Activated T-helper 2 cell treated with anti-CD3 and anti-CD28 coated beads, Interferon-gamma antibody, Interleukin-2, Interleukin-4, amounts not matched to agents 10 μg/mL and 5 μg/mL and 100 μg/mL, durations not matched to agents 14 hours and 24 hours and 36 hours (primary cell): ENCODE results near the gene ATP13A3. TPM values are rescaled to one million over a fixed set of nuclear protein-coding genes. Genes with fewer than 3 reads are reported as not detected.
"Not testable (repeated sequence)": the region's sequence is repeated elsewhere in the genome, so short reads cannot be mapped to it uniquely, and the experiment has no call there.

ENCODE experiments used
- DNase-seq: peaks from one replicate; pipeline ENCODE4 v3.0.0; 2021; ENCODE audit warnings: low spot score
- H3K27ac Mint-ChIP-seq: one replicate; pipeline ENCODE4 v1.8.0; 2021; ENCODE audit warnings: mixed read lengths
- H3K27me3 Mint-ChIP-seq: one replicate; pipeline ENCODE4 v1.8.0; 2021; ENCODE audit warnings: low read depth, mixed read lengths
- H3K36me3 Mint-ChIP-seq: one replicate; pipeline ENCODE4 v1.8.0; 2021; ENCODE audit warnings: low read depth, mixed read lengths
- H3K4me1 Mint-ChIP-seq: one replicate; pipeline ENCODE4 v1.8.0; 2021; ENCODE audit warnings: low read depth, mixed read lengths
- H3K4me3 Mint-ChIP-seq: one replicate; pipeline ENCODE4 v1.8.0; 2021; ENCODE audit warnings: low read depth, mild to moderate bottlenecking, moderate library complexity, mixed read lengths
- H3K9me3 Mint-ChIP-seq: one replicate; pipeline ENCODE4 v1.8.0; 2021; ENCODE audit warnings: mixed read lengths
- intact Hi-C: fragments of 100-400 bp; cut with micrococcal nuclease; formaldehyde crosslinking; loops from one replicate; pipeline ENCODE4 v1.15.1; 2023
- total RNA-seq: library from RNA; stranded (reverse); gene quantifications from 2 replicates; pipeline ENCODE4 v1.2.3, GENCODE V29; 2022

ATP13A3 gene
- total RNA-seq, 1 donor from 2014 or later, result 136 TPM

GRCh38 chr3:194496217-194496919 is 9.6 kb upstream of the ATP13A3 start:
- DNase-seq, result no peak
- Mint-ChIP-seq H3K4me1 (peaks cover 23% of the 10 kb centered on the region), H3K27me3 (no peaks in the 10 kb centered on the region), H3K27ac (no peak overlapping the region), H3K36me3 (peaks cover 8% of the 10 kb centered on the region), H3K4me3 (no peak overlapping the region), H3K9me3 (no peaks in the 10 kb centered on the region)
- intact Hi-C loops, result loop anchor here (1.0 kb wide), 1 partner anchor 9 kb away; the partner anchor contains the start of gene ATP13A3

DNA sequence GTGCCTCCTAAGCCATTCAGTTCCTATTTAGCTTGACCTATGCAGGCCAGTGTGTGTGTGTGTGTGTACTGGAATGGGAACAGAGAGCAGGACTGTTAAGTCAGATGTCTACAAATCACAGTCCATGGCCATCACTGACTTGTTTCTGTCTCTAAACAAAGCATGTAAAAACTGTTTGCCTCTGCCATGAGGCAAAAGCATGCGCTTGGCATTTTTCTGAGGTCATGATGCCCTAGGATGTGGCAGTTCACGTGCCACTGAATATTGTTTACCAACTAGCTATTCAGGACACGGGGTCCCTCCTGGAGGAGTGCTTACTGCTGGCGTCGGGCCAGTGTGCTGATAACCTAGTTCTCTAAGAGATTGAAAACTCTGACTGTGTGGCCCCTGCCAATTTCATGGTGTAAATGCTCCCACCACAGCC is 8.2 kb upstream of the ATP13A3 start:
- DNase-seq, result no peak
- Mint-ChIP-seq H3K9me3 (no peaks in the 10 kb centered on the region), H3K4me3 (no peak overlapping the region), H3K4me1 (peaks cover 28% of the 10 kb centered on the region), H3K27ac (no peak overlapping the region), H3K36me3 (peaks cover 8% of the 10 kb centered on the region), H3K27me3 (no peaks in the 10 kb centered on the region)
- intact Hi-C loops, result no loop called here

DNA sequence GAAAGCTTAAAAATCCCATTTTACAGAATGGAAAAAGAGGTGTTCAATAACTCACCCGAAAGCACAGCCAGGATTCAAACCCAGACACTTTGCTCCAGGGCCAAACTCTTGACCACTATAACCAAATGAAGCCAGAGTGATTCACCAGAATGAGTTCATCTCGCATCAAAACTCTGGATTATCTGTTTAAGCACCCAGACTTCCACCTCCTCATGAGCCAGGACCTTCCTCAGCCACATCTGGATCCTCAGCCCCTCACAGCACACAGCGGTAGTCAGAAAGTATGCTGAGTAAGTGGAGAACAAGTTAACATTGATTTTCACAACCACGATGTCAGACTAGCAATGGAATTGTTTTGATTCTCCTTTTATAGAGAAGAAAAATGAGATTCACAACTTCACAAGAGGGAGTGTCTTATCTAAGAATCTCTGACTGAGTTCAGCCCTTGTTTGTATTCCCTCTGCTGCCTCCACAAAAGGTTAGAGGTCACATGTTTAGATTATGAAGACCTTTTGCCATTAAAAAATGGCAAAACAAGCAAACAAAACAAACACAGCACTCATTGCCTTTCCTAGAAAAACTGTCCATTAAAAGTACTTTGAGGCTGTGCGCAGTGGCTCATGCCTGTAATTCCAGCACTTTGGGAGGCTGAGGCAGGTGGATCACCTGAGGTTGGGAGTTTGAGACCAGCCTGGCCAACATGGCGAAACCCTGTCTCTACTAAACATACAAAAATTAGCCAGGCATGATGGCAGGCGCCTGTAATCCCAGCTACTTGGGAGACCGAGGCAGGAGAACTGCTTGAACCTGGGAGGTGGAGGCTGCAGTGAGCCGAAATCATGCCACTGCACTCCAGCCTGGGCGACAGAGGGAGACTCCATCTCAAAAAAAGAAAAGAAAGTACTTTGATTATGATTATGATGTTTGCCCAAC is 7.5 kb upstream of the ATP13A3 start:
- H3K36me3 Mint-ChIP-seq, H3K4me3 Mint-ChIP-seq, intact Hi-C loops, DNase-seq, H3K27me3 Mint-ChIP-seq, H3K9me3 Mint-ChIP-seq: not testable (repeated sequence)
- H3K4me1 Mint-ChIP-seq, result peaks cover 35% of the 10 kb centered on the region
- peak overlapping the region; percentile 19 for H3K27ac Mint-ChIP-seq

DNA sequence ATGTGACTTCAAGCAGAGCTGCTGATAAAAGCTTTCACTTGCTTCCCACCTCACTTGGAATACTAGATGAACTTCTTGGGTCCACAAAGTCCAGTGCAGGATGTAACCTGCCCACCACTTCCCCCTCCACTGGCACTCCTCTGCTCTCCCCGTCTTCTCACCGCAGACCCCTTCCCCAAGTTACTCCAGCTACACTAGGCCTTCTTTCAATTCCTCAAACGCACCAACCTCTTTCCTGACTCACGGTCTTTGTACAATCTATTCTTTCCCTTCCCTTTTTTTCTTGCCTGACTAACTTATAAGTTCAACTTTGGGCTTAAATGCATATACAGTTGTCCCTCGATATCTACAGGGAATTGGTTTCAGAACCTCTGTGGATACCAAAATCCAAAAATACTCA is 5.2 kb upstream of the ATP13A3 start:
- H3K4me3 Mint-ChIP-seq, result no peak overlapping the region
- peak overlapping the region; percentile 4 for H3K27ac Mint-ChIP-seq
- no peaks in the 10 kb centered on the region for H3K27me3 Mint-ChIP-seq
- intact Hi-C loops, result no loop called here
- no peak for DNase-seq
- H3K36me3 Mint-ChIP-seq, result peaks cover 15% of the 10 kb centered on the region
- peaks cover 51% of the 10 kb centered on the region for H3K4me1 Mint-ChIP-seq
- H3K9me3 Mint-ChIP-seq, result no peaks in the 10 kb centered on the region

DNA sequence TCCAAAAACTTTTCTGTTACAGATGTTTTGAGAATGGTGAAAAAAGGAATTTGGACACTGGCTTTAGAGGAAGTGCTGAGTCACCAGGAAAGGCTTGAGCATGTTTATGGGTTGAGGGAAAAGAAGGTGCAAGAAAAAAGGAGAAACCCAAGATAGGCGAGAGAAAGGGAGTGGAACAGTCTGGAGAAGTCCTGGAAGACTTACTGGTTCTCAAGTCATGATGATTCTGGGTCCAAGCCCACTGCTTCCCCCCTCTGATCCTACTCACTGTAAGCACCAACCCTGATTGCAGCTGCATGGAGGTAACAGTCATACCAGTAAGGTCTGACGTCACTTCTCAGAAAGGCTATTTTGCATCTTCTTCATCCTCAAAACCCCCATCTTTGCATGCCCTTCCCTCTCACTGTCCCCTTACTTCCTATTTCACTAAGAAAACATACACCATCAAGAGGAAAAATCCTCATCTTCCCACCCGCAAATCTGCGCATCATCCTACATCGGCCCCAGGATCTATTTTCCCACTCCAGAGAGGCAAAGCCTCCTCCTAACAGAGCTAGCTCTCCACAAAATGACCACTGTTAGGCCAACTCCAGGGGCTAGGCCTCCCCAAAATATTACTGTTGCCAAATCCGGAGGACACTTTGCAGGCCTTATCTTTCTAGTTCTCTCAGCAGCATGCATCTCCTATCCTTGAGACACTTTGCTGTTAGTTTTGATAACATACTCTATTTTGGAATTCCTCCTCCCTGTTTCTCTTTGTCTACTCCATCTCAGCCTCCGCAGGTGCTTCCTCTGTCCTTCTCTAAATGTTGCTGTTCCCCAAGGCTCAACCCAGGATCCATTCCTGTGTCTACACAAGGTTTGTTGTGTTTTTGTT is 3.2 kb upstream of the ATP13A3 start:
- H3K4me1 Mint-ChIP-seq, result peaks cover 50% of the 10 kb centered on the region
- H3K36me3 Mint-ChIP-seq, result peaks cover 26% of the 10 kb centered on the region
- H3K27me3 Mint-ChIP-seq, result no peaks in the 10 kb centered on the region
- intact Hi-C loops, result loop anchor here (5.0 kb wide), 2 partner anchors 182 to 1052 kb away; partner anchors contain the start of genes LSG1 and PPP1R2
- H3K4me3 Mint-ChIP-seq, result no peak overlapping the region
- no peak for DNase-seq
- H3K9me3 Mint-ChIP-seq, result no peaks in the 10 kb centered on the region
- H3K27ac Mint-ChIP-seq, result peak overlapping the region; percentile 19

DNA sequence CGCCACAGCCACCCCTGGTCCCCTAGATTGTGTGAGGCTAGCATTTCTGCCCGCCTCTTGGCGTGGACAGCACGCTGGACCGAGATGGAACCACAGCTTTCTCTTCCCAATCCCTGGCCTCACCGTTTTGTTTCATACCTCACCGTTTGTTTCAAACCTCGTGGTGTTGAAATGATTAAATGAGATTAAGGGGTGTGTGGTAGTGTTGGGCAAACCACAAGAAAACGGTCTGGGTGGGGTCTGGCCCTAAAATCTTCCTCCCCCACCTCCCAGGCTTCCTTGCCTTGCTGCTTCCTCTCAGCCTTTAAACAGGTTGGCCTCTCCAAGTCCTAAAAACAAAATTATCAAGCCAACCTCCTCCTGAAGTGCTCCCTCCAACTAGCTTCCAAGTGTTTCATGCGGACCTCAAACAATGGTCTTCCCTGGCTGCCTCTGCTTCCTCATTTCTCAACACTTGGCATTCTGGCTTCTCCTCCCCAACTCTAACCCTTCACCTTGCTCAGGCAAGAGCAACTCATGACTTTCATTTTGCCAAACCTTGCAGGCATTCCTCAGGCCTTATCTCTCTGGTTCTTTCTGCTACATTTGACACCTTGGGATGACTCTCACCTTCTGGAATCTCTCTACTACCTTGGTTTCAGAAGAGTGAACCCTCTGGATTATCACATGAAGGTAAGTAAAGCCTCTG is 1.4 kb upstream of the ATP13A3 start:
- DNase-seq, result peak; percentile 41
- Mint-ChIP-seq H3K9me3 (no peaks in the 10 kb centered on the region), H3K36me3 (peaks cover 37% of the 10 kb centered on the region), H3K27me3 (no peaks in the 10 kb centered on the region), H3K4me3 (peak overlapping the region; percentile 83), H3K27ac (peak overlapping the region; percentile 87), H3K4me1 (peaks cover 47% of the 10 kb centered on the region)
- intact Hi-C loops, result loop anchor here (5.0 kb wide), 2 partner anchors 184 to 1054 kb away; partner anchors contain the start of genes LSG1 and PPP1R2

GRCh38 chr3:194487289-194488054 is 670 bp upstream of the ATP13A3 start:
- intact Hi-C loops, result loop anchor here (1.0 to 5.0 kb wide), 5 partner anchors 9 to 1055 kb away; partner anchors contain the start of genes LSG1 and PPP1R2
- Mint-ChIP-seq H3K36me3 (peaks cover 43% of the 10 kb centered on the region), H3K27ac (peak overlapping the region; percentile 87), H3K4me1 (peaks cover 48% of the 10 kb centered on the region), H3K9me3 (no peaks in the 10 kb centered on the region), H3K27me3 (no peaks in the 10 kb centered on the region), H3K4me3 (peak overlapping the region; percentile 83)
- peak; percentile 37 for DNase-seq

- Mint-ChIP-seq H3K9me3 (no peaks in the 10 kb centered on the region), H3K27ac (peak overlapping the region; percentile 89), H3K4me1 (peaks cover 57% of the 10 kb centered on the region), H3K27me3 (no peaks in the 10 kb centered on the region), H3K36me3 (peaks cover 51% of the 10 kb centered on the region), H3K4me3 (peak overlapping the region; percentile 89)
- intact Hi-C loops, result loop anchor here (2.0 to 5.0 kb wide), 3 partner anchors 75 to 1056 kb away; partner anchors contain the start of genes LSG1 and PPP1R2
- DNase-seq, result peak; percentile 36
Observed at GRCh38 chr3:194485881-194486539, 792 bp downstream of the ATP13A3 start.

GRCh38 chr3:194485468-194485880 is 1.3 kb downstream of the ATP13A3 start:
- Mint-ChIP-seq H3K27ac (peak overlapping the region; percentile 89), H3K36me3 (peaks cover 52% of the 10 kb centered on the region), H3K4me1 (peaks cover 60% of the 10 kb centered on the region), H3K27me3 (no peaks in the 10 kb centered on the region), H3K4me3 (peak overlapping the region; percentile 89), H3K9me3 (no peaks in the 10 kb centered on the region)
- DNase-seq, result no peak
- intact Hi-C loops, result loop anchor here (5.0 kb wide), 2 partner anchors 187 to 1057 kb away; partner anchors contain the start of genes LSG1 and PPP1R2

DNA sequence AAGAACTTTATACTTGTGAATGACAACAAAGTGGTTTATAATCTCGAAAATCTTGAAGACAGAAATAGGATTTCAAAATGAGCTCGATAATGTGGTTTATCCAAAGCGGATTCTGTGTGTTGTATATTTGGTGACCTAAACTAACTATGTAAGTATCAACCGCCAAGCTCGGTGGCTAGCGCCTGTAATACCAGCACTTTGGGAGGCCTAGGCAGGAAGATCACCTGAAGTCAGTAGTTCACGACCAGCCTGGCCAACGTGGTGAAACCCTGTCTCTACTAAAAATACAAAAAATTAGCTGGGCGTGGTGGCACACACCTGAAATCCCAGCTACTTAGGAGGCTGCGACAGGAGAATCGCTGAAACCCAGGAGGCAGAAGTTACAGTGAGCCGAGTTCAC is 2.2 kb downstream of the ATP13A3 start:
- Mint-ChIP-seq H3K4me3 (peak overlapping the region; percentile 89), H3K27ac (no peak overlapping the region), H3K36me3 (peaks cover 57% of the 10 kb centered on the region), H3K4me1 (peaks cover 58% of the 10 kb centered on the region), H3K9me3 (no peaks in the 10 kb centered on the region), H3K27me3 (no peaks in the 10 kb centered on the region)
- no peak for DNase-seq
- intact Hi-C loops, result loop anchor here (5.0 kb wide), 2 partner anchors 188 to 1058 kb away; partner anchors contain the start of genes LSG1 and PPP1R2

DNA sequence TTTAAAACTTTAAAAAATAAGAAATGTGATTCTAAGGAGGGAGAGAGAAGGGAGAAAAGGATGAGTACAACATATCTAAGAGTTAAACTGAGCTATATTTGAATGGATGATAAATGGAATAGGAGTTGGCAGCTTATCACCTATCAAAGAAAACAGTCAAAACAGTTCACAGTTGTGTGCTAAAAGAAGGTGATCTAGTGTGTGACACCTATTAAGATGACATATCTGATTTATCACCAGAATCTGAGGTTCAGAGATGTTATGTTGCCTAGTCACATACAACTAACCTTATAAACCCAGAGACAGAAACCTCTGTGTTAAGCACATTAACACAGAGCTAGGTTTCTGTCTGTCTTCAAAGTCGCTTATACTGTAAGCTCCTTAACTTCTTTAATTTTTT is 3.0 kb downstream of the ATP13A3 start:
- H3K4me3 Mint-ChIP-seq, result no peak overlapping the region
- H3K36me3 Mint-ChIP-seq, result peaks cover 55% of the 10 kb centered on the region
- DNase-seq, result no peak
- intact Hi-C loops, result no loop called here
- H3K9me3 Mint-ChIP-seq, result no peaks in the 10 kb centered on the region
- no peaks in the 10 kb centered on the region for H3K27me3 Mint-ChIP-seq
- H3K4me1 Mint-ChIP-seq, result peaks cover 54% of the 10 kb centered on the region
- no peak overlapping the region for H3K27ac Mint-ChIP-seq
